Measurements from ENCODE around the gene NID1.

The NID1 gene

GRCh38 chr1:236038034-236038433 lies 26.9 kb downstream of the NID1 start:
- peaks cover 54% of the 10 kb centered on the region for H3K36me3 Mint-ChIP-seq (ENCODE audit: low read depth)
- H3K9me3 Mint-ChIP-seq: no peaks in the 10 kb centered on the region
- H3K4me1 Mint-ChIP-seq: peaks cover 12% of the 10 kb centered on the region
- H3K4me3 Mint-ChIP-seq: no peak overlapping the region
- H3K27ac Mint-ChIP-seq: no peak overlapping the region
- H3K27me3 Mint-ChIP-seq (ENCODE audit: low read depth): no peaks in the 10 kb centered on the region
- TF ChIP-seq CTCF (IDR thresholded peaks at IDR 0.05; ENCODE audit: unreplicated experiment in 3 of 3): no peak

GRCh38 chr1:236035681-236036101 lies 29.2 kb downstream of the NID1 start:
- H3K27me3 Mint-ChIP-seq (ENCODE audit: low read depth): no peaks in the 10 kb centered on the region
- H3K36me3 Mint-ChIP-seq (ENCODE audit: low read depth): peaks cover 48% of the 10 kb centered on the region
- H3K27ac Mint-ChIP-seq: peak overlapping the region in 2 of 3 experiments; percentile 31 to 37
- no peak for TF ChIP-seq CTCF (IDR thresholded peaks at IDR 0.05; ENCODE audit: unreplicated experiment in 3 of 3)
- H3K9me3 Mint-ChIP-seq: no peaks in the 10 kb centered on the region
- peaks cover 13% of the 10 kb centered on the region for H3K4me1 Mint-ChIP-seq
- no peak overlapping the region for H3K4me3 Mint-ChIP-seq

GRCh38 chr1:236033336-236033735 lies 31.6 kb downstream of the NID1 start:
- Mint-ChIP-seq H3K4me1 (peaks cover 15% of the 10 kb centered on the region), H3K27me3 (ENCODE audit: low read depth) (no peaks in the 10 kb centered on the region), H3K36me3 (ENCODE audit: low read depth) (peaks cover 52% of the 10 kb centered on the region), H3K27ac (no peak overlapping the region), H3K4me3 (no peak overlapping the region), H3K9me3 (no peaks in the 10 kb centered on the region)
- TF ChIP-seq CTCF (IDR thresholded peaks at IDR 0.05; ENCODE audit: unreplicated experiment in 3 of 3): no peak

GRCh38 chr1:236030534-236030933 lies 34.4 kb downstream of the NID1 start:
- Mint-ChIP-seq H3K4me1 (peaks cover 29% of the 10 kb centered on the region), H3K36me3 (ENCODE audit: low read depth) (peaks cover 53% of the 10 kb centered on the region), H3K4me3 (no peak overlapping the region), H3K27ac (peak overlapping the region; percentile 66 to 84 (median 82)), H3K9me3 (no peaks in the 10 kb centered on the region), H3K27me3 (ENCODE audit: low read depth) (no peaks in the 10 kb centered on the region)
- TF ChIP-seq CTCF (IDR thresholded peaks at IDR 0.05; ENCODE audit: unreplicated experiment in 3 of 3): no peak

- no peak for TF ChIP-seq CTCF (IDR thresholded peaks at IDR 0.05; ENCODE audit: unreplicated experiment in 3 of 3)
- H3K4me1 Mint-ChIP-seq: peaks cover 34% of the 10 kb centered on the region
- peaks cover 54% of the 10 kb centered on the region for H3K36me3 Mint-ChIP-seq (ENCODE audit: low read depth)
- H3K9me3 Mint-ChIP-seq: no peaks in the 10 kb centered on the region
- no peaks in the 10 kb centered on the region for H3K27me3 Mint-ChIP-seq (ENCODE audit: low read depth)
- peak overlapping the region in 1 of 3 experiments; percentile 84 for H3K27ac Mint-ChIP-seq
- no peak overlapping the region for H3K4me3 Mint-ChIP-seq
These were observed 35.4 kb downstream of the NID1 start for GRCh38 chr1:236029428-236029940.

GRCh38 chr1:236027104-236027503 lies 37.8 kb downstream of the NID1 start:
- Mint-ChIP-seq H3K4me1 (peaks cover 42% of the 10 kb centered on the region), H3K27ac (peak overlapping the region; percentile 74 to 89 (median 85)), H3K4me3 (no peak overlapping the region), H3K27me3 (ENCODE audit: low read depth) (no peaks in the 10 kb centered on the region), H3K36me3 (ENCODE audit: low read depth) (peaks cover 60% of the 10 kb centered on the region), H3K9me3 (no peaks in the 10 kb centered on the region)
- TF ChIP-seq CTCF (IDR thresholded peaks at IDR 0.05; ENCODE audit: unreplicated experiment in 3 of 3): no peak

Data from nephron (organoid).